K562 (cell line): Measurements from ENCODE around the gene APLP1. TPM values are rescaled to one million over a fixed set of nuclear protein-coding genes. Genes with fewer than 3 reads are reported as not detected.

Experiments
- ATAC-seq: fragments of 200-7000 bp; cut with Tn5 transposase; 3 replicates; pipeline ENCODE4 v1.9.1; 2020; ENCODE audit warnings: moderate library complexity
- BruUV-seq: library from RNA; stranded (reverse); fragments of 400-500 nt; replicated peaks from 2 replicates; lab custom pipeline; 2021; lab: Mats Ljungman, UMichigan
- CTCF ChIA-PET: fragments of 300-600 bp; formaldehyde crosslinking; extraction: SDS; loops from one replicate; lab custom pipeline; 2021; ENCODE audit warnings: low intra/inter-chr PET ratio; lab: Yijun Ruan, JAX
- POLR2A ChIA-PET: fragments of 300-600, 350-650 bp; sonication (Branson Sonifier 250); formaldehyde crosslinking; extraction: SDS; loops from one replicate; lab custom pipeline; 2021; ENCODE audit warnings: antibody characterized with exemption, inconsistent platforms; lab: Yijun Ruan, JAX
- DNase-seq, 4 experiments: peaks; one replicate each; pipeline versions ENCODE4 v3.0.0 to v3.0.0-alpha.2; 2011 to 2018; ENCODE audit warnings: low spot score in 3 of 4, mixed read lengths in 3 of 4; ENCODE audit errors: extremely low read depth in 1 of 4
- FAIRE-seq: peaks from 2 replicates; lab custom pipeline; 2011; peaks lifted over from hg19 to GRCh38; lab: Jason Lieb, UNC
- H2AFZ ChIP-seq: 2 replicates; pipeline ENCODE4 v1.6.0; 2011; ENCODE audit warnings: low read depth, low read length, control low read depth, inconsistent platforms
- H3K27ac ChIP-seq: fragments of 200-600 bp; 3 replicates; pipeline ENCODE4 v1.8.0; 2011; ENCODE audit warnings: low read depth, mild to moderate bottlenecking, control low read depth, inconsistent platforms, low read length, moderate library complexity, mixed read lengths; ENCODE audit errors: extremely low read depth
- H3K27me3 ChIP-seq, 2 experiments: fragments of 300-600 bp in 1 of 2; 2 replicates in 1 of 2; 3 replicates in 1 of 2; pipeline versions ENCODE4 v1.6.0 to v1.8.0; 2011; ENCODE audit warnings: inconsistent platforms in 2 of 2, low read length in 2 of 2, mild to moderate bottlenecking in 1 of 2, mixed read lengths in 1 of 2, moderate library complexity in 1 of 2; ENCODE audit not compliant: control insufficient read depth in 2 of 2, insufficient read depth in 2 of 2
- H3K36me3 ChIP-seq: fragments of 300-600 bp; 3 replicates; pipeline ENCODE4 v1.8.0; 2011; ENCODE audit warnings: mild to moderate bottlenecking, low read length, inconsistent platforms; ENCODE audit not compliant: control insufficient read depth, insufficient read depth
- H3K4me1 ChIP-seq, 2 experiments: fragments of 200-600 bp in 1 of 2; replicated peaks in 1 of 2; 2 replicates in 1 of 2; 3 replicates in 1 of 2; pipeline versions ENCODE4 v1.5.1 to v1.8.0; 2011; ENCODE audit warnings: inconsistent platforms in 2 of 2, low read length in 2 of 2, mild to moderate bottlenecking in 1 of 2, mixed read lengths in 1 of 2, moderate library complexity in 1 of 2; ENCODE audit not compliant: control insufficient read depth in 2 of 2, insufficient read depth in 2 of 2
- H3K4me2 ChIP-seq: 2 replicates; pipeline ENCODE4 v1.6.1; 2011; ENCODE audit warnings: low read length, control low read depth, inconsistent platforms, mixed read lengths; ENCODE audit not compliant: insufficient read depth
- H3K4me3 ChIP-seq: fragments of 200-600 bp; sonication (generic), shearing (Covaris generic); 2 replicates; pipeline ENCODE4 v1.5.1; 2016; ENCODE audit warnings: control low read depth, inconsistent platforms
- H3K79me2 ChIP-seq: fragments of 200-600 bp; 3 replicates; pipeline ENCODE4 v1.8.0; 2011; ENCODE audit warnings: low read length, inconsistent platforms; ENCODE audit not compliant: control insufficient read depth, insufficient read depth
- H3K9ac ChIP-seq, 2 experiments: 2 replicates each; pipeline versions ENCODE4 v1.6.0 to v1.6.1; 2011; ENCODE audit warnings: low read depth in 2 of 2, low read length in 2 of 2, control low read depth in 1 of 2, inconsistent platforms in 1 of 2, mild to moderate bottlenecking in 1 of 2, mixed read lengths in 1 of 2; ENCODE audit not compliant: insufficient read depth in 1 of 2
- H3K9me1 ChIP-seq: one replicate; pipeline ENCODE4 v1.6.0; 2011; ENCODE audit warnings: inconsistent platforms, mild to moderate bottlenecking, low read length, moderate library complexity; ENCODE audit not compliant: control insufficient read depth, insufficient read depth
- H3K9me3 ChIP-seq: replicated peaks from 2 replicates; pipeline ENCODE4 v1.5.1; 2011; ENCODE audit warnings: low read depth, low read length, inconsistent platforms; ENCODE audit not compliant: control insufficient read depth, insufficient read depth
- H4K20me1 ChIP-seq: replicated peaks from 2 replicates; pipeline ENCODE4 v1.6.1; 2011; ENCODE audit warnings: low read length, inconsistent platforms, mixed read lengths; ENCODE audit not compliant: control insufficient read depth, insufficient read depth
- ARID1B ChIP-seq: fragments of 450-650 bp; IDR thresholded peaks from 2 replicates; pipeline ENCODE4 v1.6.1; 2016; ENCODE audit warnings: antibody characterized with exemption, mild to moderate bottlenecking, inconsistent platforms
- CAMTA2 ChIP-seq: fragments of 250-450 bp; sonication (Bioruptor Pico); conservative IDR thresholded peaks from 2 replicates; pipeline ENCODE4 v1.5.1; 2022
- CBX5 ChIP-seq: IDR thresholded peaks from 2 replicates; pipeline ENCODE4 v1.6.1; 2014; ENCODE audit warnings: low read depth, borderline replicate concordance
- L3MBTL2 ChIP-seq: fragments of 450-650 bp; IDR thresholded peaks from 2 replicates; pipeline ENCODE4 v1.6.1; 2016; ENCODE audit warnings: mild to moderate bottlenecking, moderate library complexity
- MED1 ChIP-seq: sonication (generic); formaldehyde crosslinking; IDR thresholded peaks from 2 replicates; pipeline ENCODE4 v1.8.1; 2023; ENCODE audit warnings: missing genetic modification reagents, borderline replicate concordance
- MYNN ChIP-seq, 2 experiments: sonication (generic); formaldehyde crosslinking in 1 of 2; IDR thresholded peaks; 2 replicates each; pipeline versions ENCODE4 v1.5.0 to v1.6.1; 2016 to 2020; ENCODE audit warnings: antibody characterized with exemption in 1 of 2, missing genetic modification reagents in 1 of 2
- OTX1 ChIP-seq: fragments of 450-650 bp; formaldehyde crosslinking; IDR thresholded peaks from 2 replicates; pipeline ENCODE4 v1.4.0; 2022; ENCODE audit warnings: mild to moderate bottlenecking
- PHB ChIP-seq: fragments of 250-450 bp; sonication (Bioruptor Pico); IDR thresholded peaks from 2 replicates; pipeline ENCODE4 v1.5.0; 2021
- POLR3A ChIP-seq: IDR thresholded peaks from 2 replicates; pipeline ENCODE4 v1.6.1; 2011; ENCODE audit warnings: borderline replicate concordance, mild to moderate bottlenecking, moderate library complexity; ENCODE audit not compliant: insufficient read length, insufficient read depth; ENCODE audit errors: extremely low read depth
- SNIP1 ChIP-seq: fragments of 450-650 bp; IDR thresholded peaks from 2 replicates; pipeline ENCODE4 v1.7.1; 2017; ENCODE audit warnings: low read depth, mild to moderate bottlenecking
- TEAD1 ChIP-seq, 2 experiments: fragments of 450-650 bp in 1 of 2; sonication (generic) in 1 of 2; formaldehyde crosslinking; IDR thresholded peaks; 2 replicates each; pipeline versions ENCODE4 v1.4.0 to v1.8.0; 2020 to 2022; ENCODE audit warnings: mild to moderate bottlenecking in 2 of 2, missing genetic modification reagents in 1 of 2
- ZNF212 ChIP-seq: fragments of 450-650 bp; formaldehyde crosslinking; IDR thresholded peaks from 2 replicates; pipeline ENCODE4 v1.4.0; 2020; ENCODE audit warnings: mild to moderate bottlenecking
- ZNF444 ChIP-seq: fragments of 250-450 bp; sonication (Bioruptor Pico); IDR thresholded peaks from 2 replicates; pipeline ENCODE4 v1.4.0; 2020; ENCODE audit warnings: mild to moderate bottlenecking, moderate library complexity
- ZNF830 ChIP-seq: fragments of 250-450 bp; sonication (Bioruptor Pico); IDR thresholded peaks from 2 replicates; pipeline ENCODE4 v1.5.0; 2021; ENCODE audit warnings: mild to moderate bottlenecking
- WGBS: fragments of 100-300 bp; shearing (Covaris generic); methylation state at CpG from one replicate; pipeline ENCODE4 v1.1.6; 2016; ENCODE audit warnings: low coverage, mixed read lengths; ENCODE audit not compliant: insufficient coverage; ENCODE audit errors: missing lambda C conversion rate; 5-methylcytosine and 5-hydroxymethylcytosine counted together
- in situ Hi-C: fragments of 300-500 bp; cut with MboI; formaldehyde crosslinking; loops from 4 replicates; pipeline ENCODE4 v1.15.0; 2018; ENCODE audit warnings: inconsistent platforms, mixed read lengths
- intact Hi-C: fragments of 100-400 bp; cut with micrococcal nuclease; formaldehyde crosslinking; loops from 2 replicates; pipeline ENCODE4 v1.14.2; 2022
- polyA plus RNA-seq, 8 experiments: library from polyadenylated mRNA; depleted of rRNA in 4 of 8; stranded (reverse) in 5 of 8; unstranded in 3 of 8; fragments of >200 nt; fragmentation: Nextera tagmentation in 2 of 8; fragmentation: Illumina TruSeq in 1 of 8; extraction: Ambion mirVana in 2 of 8; extraction: Trizol in 1 of 8; gene quantifications; 2 replicates each; pipeline versions ENCODE4 v1.2.1 to v1.2.3, GENCODE V29; 2011 to 2014; ENCODE audit warnings: inconsistent platforms in 1 of 8, missing spikeins in 1 of 8
- total RNA-seq, 7 experiments: library from RNA; depleted of rRNA in 6 of 7; stranded (reverse); fragments of >200 nt in 6 of 7; fragmentation: Illumina TruSeq in 2 of 7; extraction: Trizol in 2 of 7; gene quantifications; 2 replicates each; pipeline versions ENCODE4 v1.2.1 to v1.2.3, GENCODE V29; 2011 to 2021; ENCODE audit warnings: low replicate concordance in 1 of 7
- TF ChIP-seq, protein P1 (sequence below), 2 experiments: IDR thresholded peaks in 1 of 2; conservative IDR thresholded peaks in 1 of 2; 2 replicates each; pipeline ENCODE4 v1.6.1; 2016; ENCODE audit warnings: low read depth in 2 of 2, mild to moderate bottlenecking in 1 of 2, missing compliant biosample characterization in 1 of 2, missing genetic modification characterization in 1 of 2, moderate library complexity in 1 of 2
- TF ChIP-seq, protein P2 (sequence below), 2 experiments: fragments of 450-650 bp in 1 of 2; IDR thresholded peaks; 2 replicates each; pipeline ENCODE4 v1.6.1; 2011 to 2017; ENCODE audit warnings: low read depth in 2 of 2, antibody characterized with exemption in 1 of 2, borderline replicate concordance in 1 of 2, low read length in 1 of 2, mild to moderate bottlenecking in 1 of 2, mixed read lengths in 1 of 2; ENCODE audit not compliant: control insufficient read depth in 1 of 2

The APLP1 gene
- total and polyA plus RNA-seq, 9 of the 15 experiments (the other 6 are each of a cell fraction or from before 2014, with no cell fraction given), result 0.69 to 9.9 (median 4.7) TPM

DNA sequence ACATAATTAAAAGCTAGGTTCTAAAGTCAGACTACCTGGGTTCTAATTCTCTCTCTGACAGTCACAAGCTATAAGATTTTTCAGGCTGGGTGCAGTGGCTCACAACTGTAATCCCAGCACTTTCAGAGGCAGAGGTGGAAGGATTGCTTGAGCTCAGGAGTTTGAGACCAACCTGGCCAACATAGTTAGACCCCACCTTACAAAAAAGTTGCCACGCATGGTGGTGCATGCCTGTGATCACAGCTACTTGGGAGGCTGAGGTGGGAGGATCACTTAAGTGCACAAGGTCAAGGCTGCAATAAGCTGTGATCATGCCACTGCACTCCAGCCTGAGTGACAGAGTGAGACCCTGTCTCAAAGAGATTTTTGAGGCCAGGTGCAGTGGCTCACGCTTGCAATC lies 26.0 kb downstream of the APLP1 start:
- CTCF ChIA-PET, result interaction anchor here (0.7 kb wide), 1 partner anchor 12 kb away, joined by 5 read pairs; no protein-coding TSS in a partner anchor
- in situ Hi-C loops, result no loop called here
- no peak for DNase-seq
- Histone ChIP-seq H3K9me3 (no peaks in the 10 kb centered on the region), H3K4me1 (peaks cover 0 to 19% of the 10 kb centered on the region in 2 experiments; a peak in 2 of 5 replicates), H3K79me2 (peaks cover 10% of the 10 kb centered on the region; the same call in 2 of the 3 replicates), H2AFZ (no peak overlapping the region), H3K9ac (no peak overlapping the region), H3K27ac (no peak overlapping the region), H3K36me3 (peaks cover 51% of the 10 kb centered on the region; the same call in 2 of the 3 replicates), H4K20me1 (no peaks in the 10 kb centered on the region), H3K27me3 (no peaks in the 10 kb centered on the region), H3K4me2 (no peak overlapping the region), H3K9me1 (no peaks in the 10 kb centered on the region), H3K4me3 (no peak overlapping the region)
- POLR2A ChIA-PET, result interaction anchor here (0.7 to 1.1 kb wide), 3 partner anchors 9 to 11 kb away, joined by 3 to 5 read pairs (median 3); no protein-coding TSS in a partner anchor
- no peak for FAIRE-seq
- WGBS, result 100% methylated on average over 2 of the region's 2 CpGs
- ATAC-seq, result no peak
- intact Hi-C loops, result no loop called here
- BruUV-seq, result no TSS peak
- no peak for TF ChIP-seq POLR3A
- TF ChIP-seq, protein P1, sequence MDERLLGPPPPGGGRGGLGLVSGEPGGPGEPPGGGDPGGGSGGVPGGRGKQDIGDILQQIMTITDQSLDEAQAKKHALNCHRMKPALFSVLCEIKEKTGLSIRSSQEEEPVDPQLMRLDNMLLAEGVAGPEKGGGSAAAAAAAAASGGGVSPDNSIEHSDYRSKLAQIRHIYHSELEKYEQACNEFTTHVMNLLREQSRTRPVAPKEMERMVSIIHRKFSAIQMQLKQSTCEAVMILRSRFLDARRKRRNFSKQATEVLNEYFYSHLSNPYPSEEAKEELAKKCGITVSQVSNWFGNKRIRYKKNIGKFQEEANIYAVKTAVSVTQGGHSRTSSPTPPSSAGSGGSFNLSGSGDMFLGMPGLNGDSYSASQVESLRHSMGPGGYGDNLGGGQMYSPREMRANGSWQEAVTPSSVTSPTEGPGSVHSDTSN (CRISPR knock-in tag; IDR thresholded peaks at IDR 0.05; ENCODE audit: low read depth), result no peak
- TF ChIP-seq, protein P1 (tag; conservative IDR thresholded peaks at IDR 0.05; ENCODE audit: low read depth), result no peak
- no peak for TF ChIP-seq MYNN (IDR thresholded peaks at IDR 0.05)
- TF ChIP-seq MYNN (CRISPR knock-in tag; IDR thresholded peaks at IDR 0.05), result no peak
- TF ChIP-seq ARID1B, result no peak
- no peak for TF ChIP-seq ZNF830 (CRISPR knock-in tag)
- no peak for TF ChIP-seq PHB
- TF ChIP-seq MED1, result no peak
- TF ChIP-seq, protein P2, sequence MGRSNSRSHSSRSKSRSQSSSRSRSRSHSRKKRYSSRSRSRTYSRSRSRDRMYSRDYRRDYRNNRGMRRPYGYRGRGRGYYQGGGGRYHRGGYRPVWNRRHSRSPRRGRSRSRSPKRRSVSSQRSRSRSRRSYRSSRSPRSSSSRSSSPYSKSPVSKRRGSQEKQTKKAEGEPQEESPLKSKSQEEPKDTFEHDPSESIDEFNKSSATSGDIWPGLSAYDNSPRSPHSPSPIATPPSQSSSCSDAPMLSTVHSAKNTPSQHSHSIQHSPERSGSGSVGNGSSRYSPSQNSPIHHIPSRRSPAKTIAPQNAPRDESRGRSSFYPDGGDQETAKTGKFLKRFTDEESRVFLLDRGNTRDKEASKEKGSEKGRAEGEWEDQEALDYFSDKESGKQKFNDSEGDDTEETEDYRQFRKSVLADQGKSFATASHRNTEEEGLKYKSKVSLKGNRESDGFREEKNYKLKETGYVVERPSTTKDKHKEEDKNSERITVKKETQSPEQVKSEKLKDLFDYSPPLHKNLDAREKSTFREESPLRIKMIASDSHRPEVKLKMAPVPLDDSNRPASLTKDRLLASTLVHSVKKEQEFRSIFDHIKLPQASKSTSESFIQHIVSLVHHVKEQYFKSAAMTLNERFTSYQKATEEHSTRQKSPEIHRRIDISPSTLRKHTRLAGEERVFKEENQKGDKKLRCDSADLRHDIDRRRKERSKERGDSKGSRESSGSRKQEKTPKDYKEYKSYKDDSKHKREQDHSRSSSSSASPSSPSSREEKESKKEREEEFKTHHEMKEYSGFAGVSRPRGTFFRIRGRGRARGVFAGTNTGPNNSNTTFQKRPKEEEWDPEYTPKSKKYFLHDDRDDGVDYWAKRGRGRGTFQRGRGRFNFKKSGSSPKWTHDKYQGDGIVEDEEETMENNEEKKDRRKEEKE (IDR thresholded peaks at IDR 0.05; ENCODE audit: borderline replicate concordance in 1 of 2, control insufficient read depth in 1 of 2, low read depth in 2 of 2, low read length in 1 of 2), result no peak
- no peak for TF ChIP-seq SNIP1
- TF ChIP-seq TEAD1 (CRISPR knock-in tag; IDR thresholded peaks at IDR 0.05), result no peak
- no peak for TF ChIP-seq OTX1 (CRISPR knock-in tag)
- TF ChIP-seq ZNF212 (CRISPR knock-in tag), result no peak
- no peak for TF ChIP-seq L3MBTL2
- no peak for TF ChIP-seq CBX5
- no peak for TF ChIP-seq CAMTA2 (CRISPR knock-in tag)
- TF ChIP-seq ZNF444, result no peak
